ENCODE measurements around the gene LRCOL1.

LRCOL1 gene

GRCh38 chr12:132633398-132633797, 23.0 kb upstream of the LRCOL1 start:
- no peak overlapping the region for H3K9ac ChIP-seq (ENCODE audit: low read length)
- no peaks in the 10 kb centered on the region for H3K9me3 ChIP-seq (ENCODE audit: control insufficient read depth, low read length)
- no peaks in the 10 kb centered on the region for H3K27me3 ChIP-seq (ENCODE audit: control insufficient read depth, insufficient read depth, low read length)
- H3K4me1 ChIP-seq (ENCODE audit: control insufficient read depth, insufficient read depth, low read length) = no peaks in the 10 kb centered on the region
- H3K4me3 ChIP-seq (ENCODE audit: low read length) = no peak overlapping the region
- H3K36me3 ChIP-seq (ENCODE audit: control insufficient read depth, insufficient read depth, low read length) = no peaks in the 10 kb centered on the region

- no peak overlapping the region for H3K9ac ChIP-seq (ENCODE audit: low read length)
- H3K9me3 ChIP-seq (ENCODE audit: control insufficient read depth, low read length) = no peaks in the 10 kb centered on the region
- H3K36me3 ChIP-seq (ENCODE audit: control insufficient read depth, insufficient read depth, low read length) = no peaks in the 10 kb centered on the region
- no peak overlapping the region for H3K4me3 ChIP-seq (ENCODE audit: low read length)
- H3K27me3 ChIP-seq (ENCODE audit: control insufficient read depth, insufficient read depth, low read length) = no peaks in the 10 kb centered on the region
- no peaks in the 10 kb centered on the region for H3K4me1 ChIP-seq (ENCODE audit: control insufficient read depth, insufficient read depth, low read length)
These were observed 22.3 kb upstream of the LRCOL1 start for GRCh38 chr12:132632521-132633228.

DNA sequence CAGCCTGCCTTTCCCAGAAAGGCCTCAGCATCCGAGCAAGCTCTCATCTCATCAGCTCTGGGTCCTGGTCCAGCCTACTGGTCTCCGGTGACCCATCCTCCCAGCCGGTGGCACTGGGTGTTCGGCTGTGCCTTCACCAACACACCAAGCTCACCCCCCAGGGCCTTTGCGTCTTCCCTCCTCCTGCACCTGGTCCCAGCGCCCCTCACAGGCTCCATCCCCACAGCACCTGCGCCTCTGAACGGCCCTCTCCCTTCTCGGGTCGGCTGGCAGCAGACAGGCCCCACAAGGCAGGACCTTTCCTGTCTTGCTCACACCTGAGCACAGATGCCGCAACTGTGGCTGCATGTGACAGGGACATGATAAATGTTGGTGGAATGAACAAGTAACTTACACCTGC, 21.3 kb upstream of the LRCOL1 start:
- Histone ChIP-seq H3K9ac (ENCODE audit: low read length) (no peak overlapping the region), H3K4me3 (ENCODE audit: low read length) (no peak overlapping the region), H3K4me1 (ENCODE audit: control insufficient read depth, insufficient read depth, low read length) (no peaks in the 10 kb centered on the region), H3K9me3 (ENCODE audit: control insufficient read depth, low read length) (no peaks in the 10 kb centered on the region), H3K27me3 (ENCODE audit: control insufficient read depth, insufficient read depth, low read length) (no peaks in the 10 kb centered on the region), H3K36me3 (ENCODE audit: control insufficient read depth, insufficient read depth, low read length) (no peaks in the 10 kb centered on the region)

GRCh38 chr12:132630672-132631071, 20.3 kb upstream of the LRCOL1 start:
- no peaks in the 10 kb centered on the region for H3K27me3 ChIP-seq (ENCODE audit: control insufficient read depth, insufficient read depth, low read length)
- no peak overlapping the region for H3K4me3 ChIP-seq (ENCODE audit: low read length)
- H3K36me3 ChIP-seq (ENCODE audit: control insufficient read depth, insufficient read depth, low read length) = no peaks in the 10 kb centered on the region
- no peaks in the 10 kb centered on the region for H3K4me1 ChIP-seq (ENCODE audit: control insufficient read depth, insufficient read depth, low read length)
- H3K9me3 ChIP-seq (ENCODE audit: control insufficient read depth, low read length) = no peaks in the 10 kb centered on the region
- H3K9ac ChIP-seq (ENCODE audit: low read length) = no peak overlapping the region

- H3K36me3 ChIP-seq (ENCODE audit: control insufficient read depth, insufficient read depth, low read length) = no peaks in the 10 kb centered on the region
- H3K27me3 ChIP-seq (ENCODE audit: control insufficient read depth, insufficient read depth, low read length) = no peaks in the 10 kb centered on the region
- H3K4me1 ChIP-seq (ENCODE audit: control insufficient read depth, insufficient read depth, low read length) = no peaks in the 10 kb centered on the region
- no peaks in the 10 kb centered on the region for H3K9me3 ChIP-seq (ENCODE audit: control insufficient read depth, low read length)
- no peak overlapping the region for H3K9ac ChIP-seq (ENCODE audit: low read length)
- H3K4me3 ChIP-seq (ENCODE audit: low read length) = no peak overlapping the region
These were observed 18.9 kb upstream of the LRCOL1 start for GRCh38 chr12:132629330-132629729.

DNA sequence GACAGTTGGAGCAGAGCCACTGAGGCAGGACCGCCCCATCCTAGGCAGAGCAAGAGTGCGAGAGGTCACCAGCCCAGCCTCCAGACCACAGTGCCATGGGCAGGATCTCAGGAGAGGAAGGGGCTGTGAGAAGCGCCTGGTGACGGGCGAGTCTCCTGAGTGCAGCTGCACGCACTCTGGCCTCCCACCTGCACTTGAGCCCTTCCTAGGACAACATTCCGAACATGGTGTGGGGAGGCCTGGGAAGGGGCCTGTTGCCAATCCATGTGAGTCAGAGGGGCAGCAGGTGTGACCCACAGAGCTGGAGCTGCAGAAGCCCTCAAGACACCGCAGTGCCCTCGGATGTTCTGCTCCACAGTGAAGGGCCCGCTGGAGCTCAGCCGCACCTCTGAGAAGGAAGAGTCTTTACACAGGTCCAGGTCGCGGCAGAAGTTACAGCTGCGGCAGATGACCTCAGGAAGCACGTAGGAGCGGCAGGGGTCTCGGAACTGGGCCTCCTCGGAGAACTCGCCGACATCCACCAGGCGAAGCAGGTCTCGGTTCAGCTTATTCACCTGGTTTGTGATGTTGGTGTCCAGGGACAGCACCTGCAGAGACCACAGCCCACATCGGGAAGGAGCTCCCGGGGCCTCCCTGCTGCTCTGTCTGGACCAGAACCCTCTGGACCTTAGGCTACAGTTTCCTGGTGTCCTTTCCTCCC, 15.5 kb upstream of the LRCOL1 start:
- H3K9ac ChIP-seq (ENCODE audit: low read length) = no peak overlapping the region
- no peak overlapping the region for H3K4me3 ChIP-seq (ENCODE audit: low read length)
- no peaks in the 10 kb centered on the region for H3K36me3 ChIP-seq (ENCODE audit: control insufficient read depth, insufficient read depth, low read length)
- peaks cover 7% of the 10 kb centered on the region for H3K4me1 ChIP-seq (ENCODE audit: control insufficient read depth, insufficient read depth, low read length)
- no peaks in the 10 kb centered on the region for H3K9me3 ChIP-seq (ENCODE audit: control insufficient read depth, low read length)
- peaks cover 2% of the 10 kb centered on the region for H3K27me3 ChIP-seq (ENCODE audit: control insufficient read depth, insufficient read depth, low read length)

- Histone ChIP-seq H3K27me3 (ENCODE audit: control insufficient read depth, insufficient read depth, low read length) (peaks cover 10% of the 10 kb centered on the region), H3K4me1 (ENCODE audit: control insufficient read depth, insufficient read depth, low read length) (peaks cover 7% of the 10 kb centered on the region), H3K36me3 (ENCODE audit: control insufficient read depth, insufficient read depth, low read length) (no peaks in the 10 kb centered on the region), H3K9me3 (ENCODE audit: control insufficient read depth, low read length) (no peaks in the 10 kb centered on the region), H3K9ac (ENCODE audit: low read length) (no peak overlapping the region), H3K4me3 (ENCODE audit: low read length) (no peak overlapping the region)
These were observed 14.7 kb upstream of the LRCOL1 start for GRCh38 chr12:132624910-132625630.

DNA sequence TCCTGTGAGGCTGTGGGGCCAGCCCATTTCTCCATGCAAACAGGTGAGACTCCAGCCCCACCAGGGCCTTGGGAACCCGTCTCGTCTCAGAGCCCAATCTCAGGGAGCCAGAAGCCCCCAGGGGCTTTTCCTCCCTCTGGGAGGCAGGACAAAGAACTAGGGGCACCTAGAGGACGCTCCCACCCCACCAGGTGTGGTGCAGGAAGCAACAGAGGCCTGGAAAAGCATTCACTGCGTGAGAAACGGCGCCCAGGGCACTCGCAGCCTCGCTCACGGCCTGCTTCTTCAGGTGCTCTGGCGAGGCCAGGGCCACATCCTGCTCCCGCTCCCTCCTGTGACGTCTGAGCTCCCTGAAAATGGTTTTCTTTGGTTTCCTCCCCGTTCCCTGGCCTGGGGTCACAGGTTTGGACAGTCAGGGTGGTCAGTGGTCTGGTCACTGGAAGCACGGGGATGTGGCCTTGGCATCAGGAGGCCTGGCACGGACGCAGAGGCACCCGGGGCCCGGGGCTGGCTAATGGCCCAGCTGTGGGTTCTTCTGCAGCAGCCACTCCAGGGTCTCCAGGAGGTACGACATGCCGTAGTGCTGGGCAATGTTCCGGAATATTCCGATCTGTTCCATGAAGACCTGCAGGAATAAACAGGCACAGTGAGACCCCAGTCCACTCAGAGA, 13.9 kb upstream of the LRCOL1 start:
- Histone ChIP-seq H3K27me3 (ENCODE audit: control insufficient read depth, insufficient read depth, low read length) (peaks cover 14% of the 10 kb centered on the region), H3K4me3 (ENCODE audit: low read length) (no peak overlapping the region), H3K36me3 (ENCODE audit: control insufficient read depth, insufficient read depth, low read length) (no peaks in the 10 kb centered on the region), H3K9me3 (ENCODE audit: control insufficient read depth, low read length) (no peaks in the 10 kb centered on the region), H3K4me1 (ENCODE audit: control insufficient read depth, insufficient read depth, low read length) (peaks cover 7% of the 10 kb centered on the region), H3K9ac (ENCODE audit: low read length) (no peak overlapping the region)

- H3K4me1 ChIP-seq (ENCODE audit: control insufficient read depth, insufficient read depth, low read length) = peaks cover 8% of the 10 kb centered on the region
- no peaks in the 10 kb centered on the region for H3K36me3 ChIP-seq (ENCODE audit: control insufficient read depth, insufficient read depth, low read length)
- no peak overlapping the region for H3K4me3 ChIP-seq (ENCODE audit: low read length)
- no peak overlapping the region for H3K9ac ChIP-seq (ENCODE audit: low read length)
- peaks cover 18% of the 10 kb centered on the region for H3K27me3 ChIP-seq (ENCODE audit: control insufficient read depth, insufficient read depth, low read length)
- no peaks in the 10 kb centered on the region for H3K9me3 ChIP-seq (ENCODE audit: control insufficient read depth, low read length)
These were observed 12.9 kb upstream of the LRCOL1 start for GRCh38 chr12:132623072-132623869.

DNA sequence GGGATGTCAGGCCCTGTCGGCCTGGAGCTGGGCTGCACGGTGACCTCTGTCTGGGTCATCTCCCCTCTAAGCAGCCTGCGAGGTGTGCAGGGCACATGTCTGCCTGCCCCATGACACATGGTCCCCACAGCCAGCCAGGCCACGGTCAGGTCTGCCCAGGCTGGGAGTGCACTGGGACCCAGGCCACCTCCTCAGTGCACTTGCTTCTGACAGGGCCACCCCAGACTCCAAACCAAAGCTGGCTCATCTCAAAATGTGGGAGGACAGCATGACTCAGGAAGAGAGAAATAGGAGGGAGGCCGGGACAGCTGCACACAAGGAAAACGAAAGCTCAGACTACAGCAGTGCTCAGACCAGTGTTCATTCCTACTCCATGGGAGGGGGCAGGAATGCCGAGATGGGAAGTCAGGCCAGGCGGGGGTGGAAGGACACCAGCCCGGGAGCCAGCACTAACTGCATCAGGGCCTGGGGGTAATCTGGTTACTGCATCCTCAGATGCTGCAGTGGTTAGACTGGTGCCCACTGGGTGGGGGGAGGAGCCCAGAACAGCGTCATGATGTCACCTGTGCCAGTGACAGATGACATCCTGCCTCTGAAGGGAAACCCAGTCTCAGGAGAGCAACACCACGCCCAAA, 12.2 kb upstream of the LRCOL1 start:
- Histone ChIP-seq H3K36me3 (ENCODE audit: control insufficient read depth, insufficient read depth, low read length) (no peaks in the 10 kb centered on the region), H3K9ac (ENCODE audit: low read length) (no peak overlapping the region), H3K4me3 (ENCODE audit: low read length) (no peak overlapping the region), H3K4me1 (ENCODE audit: control insufficient read depth, insufficient read depth, low read length) (peaks cover 10% of the 10 kb centered on the region), H3K9me3 (ENCODE audit: control insufficient read depth, low read length) (no peaks in the 10 kb centered on the region), H3K27me3 (ENCODE audit: control insufficient read depth, insufficient read depth, low read length) (peaks cover 25% of the 10 kb centered on the region)
